Measurements from ENCODE around the gene GCK.
"Not testable (repeated sequence)": the region's sequence is repeated elsewhere in the genome, so short reads cannot be mapped to it uniquely, and the experiment has no call there.

The GCK gene

GRCh38 chr7:44139311-44140010 is 49.8 kb downstream of the GCK start:
- DNase-seq = no peak

GRCh38 chr7:44138698-44139097 is 50.5 kb downstream of the GCK start:
- DNase-seq = no peak

GRCh38 chr7:44136731-44137130 is 52.5 kb downstream of the GCK start:
- DNase-seq = no peak

GRCh38 chr7:44134943-44135628 is 54.2 kb downstream of the GCK start:
- no peak for DNase-seq

- no peak for DNase-seq
Measured at GRCh38 chr7:44133295-44133694, 55.9 kb downstream of the GCK start.

- DNase-seq = no peak
Measured at GRCh38 chr7:44132039-44132438, 57.2 kb downstream of the GCK start.

GRCh38 chr7:44131173-44132029 is 57.8 kb downstream of the GCK start:
- peak in 2 of 3 experiments; percentile 18 to 64 for DNase-seq

- DNase-seq = no peak
Measured at GRCh38 chr7:44128721-44129582, 60.3 kb downstream of the GCK start.

- DNase-seq = no peak
Measured at GRCh38 chr7:44127161-44127560, 62.1 kb downstream of the GCK start.

- DNase-seq = not testable (repeated sequence)
Measured at GRCh38 chr7:44126574-44126973, 62.7 kb downstream of the GCK start.

- no peak for DNase-seq
Measured at GRCh38 chr7:44124822-44125202, 64.4 kb downstream of the GCK start.

- DNase-seq = peak; percentile 96 to 99 (median 99)
Measured at GRCh38 chr7:44123190-44124003, 65.8 kb downstream of the GCK start, which contains the start of gene POLD2. TSS of gene POLD2 (minus strand) at chr7:44123548. CDS start at chr7:44122053, 1,495 bp downstream.

GRCh38 chr7:44122529-44122928 is 66.7 kb downstream of the GCK start:
- DNase-seq = peak in 1 of 3 experiments; percentile 47

- DNase-seq = no peak
Measured at GRCh38 chr7:44121761-44122420, 67.3 kb downstream of the GCK start.

- DNase-seq = no peak
Measured at GRCh38 chr7:44120395-44120794, 68.8 kb downstream of the GCK start.

GRCh38 chr7:44119829-44120380 is 69.3 kb downstream of the GCK start:
- no peak for DNase-seq

GRCh38 chr7:44117801-44118429 is 71.3 kb downstream of the GCK start:
- no peak for DNase-seq

GRCh38 chr7:44116789-44117666 is 72.2 kb downstream of the GCK start:
- DNase-seq = no peak
